Left kidney (tissue), 2 donors: Measurements from ENCODE around the gene LRRC4C. TPM values are rescaled to one million over a fixed set of nuclear protein-coding genes. Genes with fewer than 3 reads are reported as not detected.

Experiments
- DNase-seq: peaks from one replicate; pipeline ENCODE4 v3.0.0-alpha.2; 2013
- polyA plus RNA-seq: library from polyadenylated mRNA; unstranded; fragments of 120-200 nt; gene quantifications from one replicate; pipeline ENCODE4 v1.2.1, GENCODE V29; 2013; ENCODE audit not compliant: insufficient read length

The LRRC4C gene
- polyA plus RNA-seq, 1 donor: 17.0 TPM

DNA sequence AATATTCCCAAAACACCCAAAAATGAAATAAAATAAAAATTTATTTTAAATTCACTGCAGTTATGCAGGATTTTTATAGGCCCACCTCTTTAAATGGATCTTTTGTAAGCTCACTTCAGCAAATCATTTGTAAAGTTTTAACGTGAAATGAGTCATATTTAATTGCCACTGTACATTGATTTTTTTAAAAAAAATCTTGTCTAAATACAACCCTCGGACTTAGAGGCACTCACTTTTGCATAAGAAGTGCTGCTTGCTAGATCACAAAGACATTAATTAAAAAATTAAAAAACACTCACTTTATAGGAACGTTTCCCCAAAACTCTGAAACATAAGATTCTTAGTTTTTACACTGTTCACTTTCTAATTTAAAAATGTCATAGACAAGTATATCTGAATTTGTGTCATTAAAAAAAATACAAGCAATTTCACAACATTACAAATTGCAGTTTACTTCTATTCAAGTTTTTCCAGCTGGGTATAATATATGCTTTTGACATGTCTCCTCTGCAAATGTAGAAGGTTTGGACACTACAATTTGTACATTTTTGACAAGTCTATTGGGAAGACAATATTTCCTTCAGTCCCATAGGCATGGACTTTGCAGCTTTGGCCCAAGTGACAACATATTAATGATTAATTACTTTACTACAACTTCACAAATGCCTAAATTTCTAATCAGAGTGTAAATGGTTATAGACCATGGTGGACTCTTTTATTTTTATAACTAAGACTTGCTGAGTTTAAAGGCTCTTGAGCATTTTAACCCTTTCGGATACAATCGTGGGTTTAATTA, 1088.4 kb downstream of the LRRC4C start:
- no peak for DNase-seq

DNA sequence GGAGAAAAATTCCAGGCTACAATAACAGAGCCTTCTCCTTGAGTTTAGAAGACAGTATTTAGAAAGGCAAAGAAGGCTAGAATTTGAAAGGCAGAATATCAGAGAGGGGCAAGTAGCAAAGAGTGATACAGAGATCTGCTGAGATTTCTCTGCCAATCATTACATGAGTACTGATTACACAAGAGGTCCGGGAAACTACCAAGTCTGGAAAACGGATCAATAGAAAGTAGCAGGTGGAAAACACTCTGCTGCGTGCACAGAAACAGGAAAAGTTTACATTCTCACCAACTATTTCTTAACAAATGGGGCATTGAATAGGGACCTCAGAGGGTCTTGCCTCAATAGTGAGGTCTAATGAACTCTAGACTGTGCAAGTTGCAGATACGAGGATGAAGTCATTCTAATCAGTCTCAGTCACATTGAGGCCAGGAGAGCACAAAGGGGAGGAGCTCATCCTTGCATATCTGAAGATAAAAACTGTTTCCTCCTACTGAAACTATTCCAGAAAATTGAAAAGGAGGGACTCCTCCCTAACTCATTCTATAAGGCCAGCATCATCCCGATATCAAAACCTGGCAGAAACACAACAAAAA, 1099.2 kb downstream of the LRRC4C start:
- no peak for DNase-seq

DNA sequence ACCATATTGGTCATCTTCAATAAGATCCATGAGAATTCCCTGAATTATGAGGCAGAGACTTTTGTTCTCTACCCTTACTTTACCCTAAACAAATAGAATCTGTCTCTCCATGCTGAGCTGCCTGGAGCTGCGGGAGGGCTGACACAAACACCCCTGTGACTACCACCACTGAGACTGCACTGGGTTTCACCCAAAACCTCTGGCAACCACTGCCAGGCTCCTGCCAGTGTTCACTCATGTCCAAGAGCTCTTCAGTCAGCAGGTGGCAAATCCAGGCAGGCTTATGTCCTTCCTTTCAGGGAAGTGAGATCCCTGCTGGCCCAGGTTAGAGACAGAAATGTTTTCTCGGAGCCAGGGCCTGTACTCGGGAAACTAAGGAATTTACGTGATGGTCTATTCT, 1105.3 kb downstream of the LRRC4C start:
- no peak for DNase-seq

DNA sequence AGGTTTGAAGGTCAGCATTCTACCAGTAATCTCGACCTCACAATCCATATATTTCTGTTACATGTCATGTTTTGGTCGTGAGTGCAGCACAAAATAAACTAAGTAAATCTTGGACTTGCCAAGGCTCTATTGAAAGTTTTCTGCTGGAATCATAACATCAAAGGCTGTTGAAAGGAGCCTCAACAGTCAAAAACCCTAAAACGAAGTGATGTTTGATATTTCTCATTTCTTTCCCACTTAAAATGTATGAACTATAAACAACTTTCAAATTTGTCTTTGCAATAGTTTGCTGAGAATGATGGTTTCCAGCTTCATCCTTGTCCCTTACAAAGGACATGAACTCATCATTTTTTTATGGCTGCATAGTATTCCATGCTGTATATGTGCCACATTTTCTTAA, 1118.5 kb downstream of the LRRC4C start:
- no peak for DNase-seq

DNA sequence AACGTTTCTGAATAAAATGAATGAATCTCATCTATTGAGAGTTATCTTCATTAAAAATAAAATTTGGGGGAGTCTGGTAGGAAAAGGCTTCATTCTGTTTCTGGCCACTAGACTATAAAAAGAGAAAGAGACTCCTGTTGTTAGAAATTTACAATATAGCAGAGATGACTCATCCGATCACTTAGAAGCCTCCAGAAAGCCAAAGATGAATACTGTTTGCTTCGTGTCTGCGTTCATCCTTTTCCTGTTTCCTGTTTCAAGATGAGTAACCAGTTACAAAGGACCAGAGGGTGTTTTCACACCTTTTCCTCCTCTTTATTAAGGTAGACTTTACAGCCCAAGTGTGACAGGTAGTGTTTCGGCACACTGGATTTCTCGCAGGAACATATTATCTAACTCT, 1120.7 kb downstream of the LRRC4C start:
- DNase-seq: no peak

DNA sequence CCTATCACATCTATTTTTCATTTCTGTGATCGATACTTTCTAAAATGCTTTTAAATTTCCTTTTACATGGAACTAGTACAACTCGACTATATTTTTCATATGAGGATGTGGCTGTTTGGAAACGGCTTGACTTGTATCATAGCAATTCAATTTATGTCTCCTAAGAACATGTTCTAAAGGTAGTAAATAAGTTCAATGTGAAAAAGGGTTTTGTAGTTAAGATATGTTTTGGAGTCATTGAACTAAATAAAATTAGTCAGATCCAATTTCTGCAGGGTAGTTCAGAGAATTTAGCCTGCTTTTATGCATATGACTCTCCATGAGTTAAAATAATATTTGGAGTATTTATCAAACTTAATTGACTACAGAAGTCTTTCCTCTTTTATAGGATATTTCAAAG, 1121.4 kb downstream of the LRRC4C start:
- DNase-seq: no peak

DNA sequence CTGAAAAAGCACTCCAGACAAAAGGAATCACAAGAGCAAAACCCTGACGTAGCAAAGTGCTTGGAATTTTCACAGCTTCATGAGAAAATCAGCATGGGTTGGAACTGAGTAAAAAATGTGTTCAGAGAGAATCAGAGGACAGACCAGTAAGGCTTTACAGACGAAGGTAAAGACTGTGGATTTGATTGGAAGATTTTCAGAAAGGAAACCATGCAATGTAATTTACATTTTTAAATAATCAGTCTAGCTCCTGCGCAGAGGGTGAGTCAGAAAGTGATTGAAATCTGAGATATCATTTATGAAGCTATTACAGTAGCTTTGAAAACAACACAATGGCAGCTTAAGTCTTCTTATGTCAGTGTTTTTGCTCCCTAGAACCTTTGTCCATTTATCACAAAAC, 1122.3 kb downstream of the LRRC4C start:
- DNase-seq: no peak

DNA sequence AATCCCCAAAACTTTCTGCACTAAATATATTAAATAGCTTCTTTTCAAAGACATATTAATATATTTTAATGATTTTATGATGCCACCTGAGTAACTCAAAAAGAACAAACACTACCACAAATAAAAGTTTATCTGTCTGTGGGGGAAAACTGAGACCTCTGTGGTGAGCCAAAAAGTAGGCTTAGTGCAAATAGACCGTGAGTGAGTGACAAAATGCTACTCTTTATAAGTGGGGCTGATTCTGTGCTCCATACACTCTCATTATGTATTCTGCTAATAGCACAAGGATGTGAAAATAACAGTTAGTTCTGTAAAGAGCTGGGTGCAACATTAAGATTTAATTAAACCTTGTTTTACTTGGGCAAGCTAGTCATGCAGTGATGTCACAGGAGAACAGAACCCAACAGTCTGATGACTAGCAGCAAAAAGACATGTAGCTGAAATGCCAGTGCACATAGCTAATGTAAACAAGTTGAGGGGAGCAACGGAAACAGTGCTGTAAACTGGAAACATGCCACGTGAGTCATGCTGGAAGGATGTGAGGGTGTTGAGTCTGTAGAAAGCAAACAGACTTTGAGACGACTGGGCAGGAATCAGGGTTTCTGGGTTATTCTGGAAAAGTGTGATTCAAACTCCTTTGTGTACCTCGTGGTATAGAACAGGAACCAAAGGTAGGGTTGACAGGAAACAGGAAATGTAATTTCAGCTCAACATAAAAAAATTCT, 1130.4 kb downstream of the LRRC4C start:
- DNase-seq: peak; percentile 42

DNA sequence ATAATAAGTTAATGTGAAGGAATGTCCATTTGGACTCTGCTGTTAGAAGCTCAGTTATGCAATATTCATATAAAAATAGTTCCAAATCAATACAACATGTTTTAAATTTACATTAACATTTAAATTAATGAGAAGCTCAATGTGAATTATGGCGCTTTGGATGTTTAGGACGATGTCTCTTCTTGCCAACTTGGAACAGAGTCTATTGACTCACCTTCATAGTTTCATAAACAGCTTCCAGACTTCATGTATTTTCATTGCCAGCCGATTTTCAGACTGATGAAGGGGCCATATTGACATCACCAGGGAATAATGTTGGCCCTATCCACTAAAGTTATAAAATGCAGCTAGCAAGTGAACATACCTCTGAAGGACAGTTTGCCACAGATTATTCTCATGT, 1136.2 kb downstream of the LRRC4C start:
- no peak for DNase-seq

DNA sequence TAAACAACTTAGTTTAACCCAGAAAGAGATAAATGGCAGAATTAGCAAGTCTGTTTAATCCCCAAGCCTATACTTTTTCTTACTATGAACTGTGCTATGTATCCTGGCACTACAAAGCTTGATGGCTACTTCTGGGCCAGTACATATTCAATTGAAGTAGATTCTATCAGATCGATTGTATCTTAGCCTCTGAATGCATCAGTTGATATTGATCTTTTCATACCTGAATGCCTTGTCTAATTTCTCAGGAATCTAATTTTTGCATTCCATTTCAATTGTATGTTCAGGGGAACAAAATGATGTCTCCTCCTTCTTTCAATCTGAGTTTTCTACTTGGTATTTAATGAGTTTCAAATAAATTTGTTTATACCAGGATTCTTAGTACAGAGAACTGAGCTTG, 1137.9 kb downstream of the LRRC4C start:
- no peak for DNase-seq

DNA sequence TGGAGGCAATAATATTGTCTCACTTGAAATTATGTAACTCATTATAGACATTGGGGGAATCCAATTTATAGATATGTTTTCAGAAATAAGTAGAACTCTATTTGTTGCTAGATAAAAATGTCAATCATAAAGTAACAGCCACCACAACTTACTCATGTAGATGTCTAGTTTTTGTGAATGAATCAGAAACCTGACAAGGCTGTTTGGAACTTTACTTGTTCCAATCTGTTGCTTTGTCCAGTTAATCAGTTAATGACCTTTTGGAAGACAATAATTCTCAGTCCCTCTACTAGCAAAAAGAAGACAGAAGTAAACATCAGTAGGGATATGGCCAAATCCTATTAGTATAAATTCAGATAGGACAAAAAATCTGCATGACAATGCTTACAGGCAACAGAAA, 1143.3 kb downstream of the LRRC4C start:
- DNase-seq: no peak

DNA sequence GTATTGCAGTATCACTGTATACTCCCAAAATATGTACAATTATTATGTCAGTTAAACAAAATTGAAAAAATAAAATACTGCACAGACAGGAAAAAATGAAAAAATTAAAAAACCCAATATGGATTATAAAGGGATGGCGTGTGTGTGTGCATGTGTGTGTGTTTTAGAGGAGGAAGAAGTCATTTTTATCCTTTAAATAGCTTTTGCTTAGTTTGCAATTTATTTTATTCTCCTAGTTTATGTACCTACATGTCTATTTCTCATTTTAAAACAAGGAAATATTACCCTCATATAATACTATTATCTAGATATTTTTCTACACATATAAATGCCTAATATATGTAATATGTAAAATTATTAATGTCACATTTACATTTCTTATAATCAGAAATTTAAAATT, 1144.3 kb downstream of the LRRC4C start:
- no peak for DNase-seq

DNA sequence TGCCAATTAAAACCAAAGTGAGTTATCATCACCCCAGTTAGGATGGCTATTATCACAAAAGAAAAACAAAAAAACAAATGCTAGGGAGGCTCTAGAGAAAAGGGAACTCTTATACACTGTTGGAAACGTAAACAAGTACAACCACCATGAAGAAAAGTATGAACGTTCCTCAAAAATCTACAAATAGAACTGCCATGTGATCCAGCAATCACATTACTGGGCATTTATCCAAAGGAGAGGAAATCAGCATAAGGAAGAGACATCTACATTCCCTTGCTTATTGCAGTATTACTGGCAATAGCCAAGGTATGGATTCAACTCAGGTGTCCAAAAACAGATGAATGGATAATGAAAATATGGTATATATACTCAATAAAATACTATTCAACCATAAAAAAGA, 1145.1 kb downstream of the LRRC4C start:
- DNase-seq: no peak

DNA sequence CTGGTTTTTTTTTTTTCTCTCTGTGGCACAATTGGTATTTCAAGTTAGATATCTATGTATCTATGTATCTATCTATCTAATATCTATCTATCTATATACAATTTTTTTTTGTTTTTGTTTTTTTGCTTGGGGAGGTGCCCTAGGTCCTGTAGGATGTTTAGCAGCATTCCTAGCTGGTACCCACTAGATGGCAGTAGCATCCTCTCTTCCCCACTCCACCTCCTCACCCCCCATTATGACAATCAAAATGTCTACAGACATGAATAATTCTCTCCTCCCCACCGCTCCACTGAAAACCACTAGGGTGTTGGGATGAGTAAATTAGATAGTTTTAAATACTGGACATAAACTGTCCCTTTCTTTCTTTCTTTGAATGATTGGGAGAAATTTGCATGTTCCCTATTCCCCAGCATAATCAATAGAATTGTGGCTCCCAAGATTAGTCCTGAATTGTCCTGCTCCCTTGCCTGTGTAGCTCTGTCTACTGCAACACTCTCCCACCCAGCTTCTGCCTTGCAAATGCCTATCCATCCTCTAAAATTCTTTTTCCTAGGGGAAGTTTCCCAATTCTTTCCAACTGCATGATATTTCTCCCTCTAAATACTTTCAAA, 1152.4 kb downstream of the LRRC4C start:
- DNase-seq: no peak

DNA sequence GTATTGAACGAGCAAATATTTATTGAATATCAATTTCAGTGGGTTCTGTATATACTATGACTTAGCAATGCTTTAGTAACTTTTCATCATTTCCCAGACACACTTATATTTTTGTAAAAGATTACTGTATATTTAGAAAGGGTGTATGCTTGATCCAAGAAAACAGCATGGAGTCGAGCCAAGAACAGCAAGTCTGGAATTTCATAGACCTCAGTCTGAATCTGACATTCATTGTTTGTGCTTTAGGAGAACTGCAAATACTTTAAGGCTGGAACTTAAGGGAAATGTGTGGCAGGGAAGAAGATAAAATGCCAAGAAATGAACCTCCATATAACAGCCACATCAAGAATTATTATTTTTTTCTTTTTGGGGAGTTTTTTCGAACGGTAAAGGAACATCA, 1156.8 kb downstream of the LRRC4C start:
- no peak for DNase-seq

DNA sequence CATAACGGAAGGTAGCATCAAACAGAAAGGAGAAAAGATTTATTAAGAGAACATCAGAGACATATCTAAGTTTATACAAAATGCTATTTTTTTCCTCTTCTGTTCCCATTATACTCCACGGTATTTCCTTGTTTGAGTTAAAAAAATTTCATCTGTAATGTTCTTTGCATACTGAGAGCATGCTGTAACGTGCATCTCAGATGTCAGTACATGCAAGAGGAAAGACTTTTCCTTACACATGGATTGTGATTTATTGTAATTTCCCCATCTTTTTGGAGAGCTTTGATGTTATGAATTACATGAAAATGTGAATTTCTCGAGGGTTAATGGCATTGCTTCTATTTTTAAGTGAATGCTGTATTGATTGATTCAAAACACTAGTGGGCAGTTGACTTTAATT, 1164.0 kb downstream of the LRRC4C start:
- no peak for DNase-seq

DNA sequence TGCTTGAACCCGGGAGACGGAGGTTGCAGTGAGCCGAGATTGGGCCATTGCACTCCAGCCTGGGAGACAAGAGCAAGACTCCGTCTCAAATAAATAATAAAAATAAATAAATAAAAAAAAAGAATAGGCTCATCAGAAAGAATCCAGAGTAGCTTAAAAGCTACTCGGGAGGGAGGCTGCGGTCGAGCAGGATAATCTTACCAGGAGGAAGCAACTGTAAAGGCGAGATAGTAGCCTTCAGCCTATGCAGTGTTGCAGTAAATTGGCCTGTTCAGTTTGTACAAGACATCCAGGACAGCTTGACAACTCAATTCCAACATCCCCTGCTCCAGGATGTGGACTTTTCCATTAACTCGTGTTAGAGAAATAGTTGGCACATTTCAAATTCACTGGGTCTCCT, 1164.7 kb downstream of the LRRC4C start:
- DNase-seq: no peak

DNA sequence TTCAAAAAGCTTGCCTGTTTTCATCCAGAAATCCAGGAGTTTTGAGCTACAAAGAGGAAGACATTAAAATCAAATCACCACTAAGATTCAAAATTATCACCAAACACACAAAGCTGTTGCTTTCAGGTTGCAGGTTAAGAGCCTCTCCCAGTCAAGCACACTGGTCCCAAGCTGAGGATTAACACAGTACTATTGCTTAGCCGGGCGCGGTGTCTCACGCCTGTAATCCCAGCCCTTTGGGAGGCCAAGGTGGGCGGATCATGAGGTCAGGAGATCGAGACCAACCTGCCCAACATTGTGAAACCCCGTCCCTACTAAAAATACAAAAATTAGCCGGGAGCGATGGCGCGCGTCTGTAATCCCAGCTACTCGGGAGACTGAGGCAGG, 1165.1 kb downstream of the LRRC4C start:
- no peak for DNase-seq

DNA sequence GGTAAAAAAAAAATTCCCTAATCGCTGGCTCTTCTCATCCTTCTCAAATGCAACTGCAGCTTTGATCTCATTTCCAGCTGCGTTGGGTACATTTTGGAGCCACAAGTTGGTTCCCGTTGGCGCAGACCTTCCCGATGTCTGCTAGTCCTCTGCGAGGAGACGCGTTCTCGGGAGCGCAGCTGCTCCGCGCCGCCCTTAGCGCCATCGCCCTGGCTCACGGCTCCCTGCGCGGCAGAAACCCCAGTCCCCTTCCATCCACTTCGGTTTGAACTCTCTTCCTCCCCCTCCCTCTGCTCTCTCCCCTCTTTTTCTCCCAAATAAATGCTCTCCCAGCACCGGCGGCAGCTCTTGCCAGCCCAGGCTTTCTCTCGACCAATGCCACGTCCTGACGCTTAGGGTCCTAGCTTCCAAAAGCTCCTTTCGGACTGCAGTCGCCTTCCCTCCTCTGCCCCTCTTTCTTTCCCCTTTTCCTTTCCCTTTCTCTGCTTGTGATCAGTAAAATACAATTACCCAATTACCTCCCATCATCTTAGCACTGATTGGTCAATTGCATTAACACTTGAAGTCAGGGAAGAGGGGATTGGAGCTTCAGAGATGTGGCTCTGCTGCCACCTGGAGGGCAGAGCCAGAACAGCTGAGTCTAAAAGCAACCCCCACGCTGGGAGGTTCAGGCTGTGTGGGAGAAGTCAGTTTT, 1165.7 kb downstream of the LRRC4C start:
- DNase-seq: peak; percentile 92

DNA sequence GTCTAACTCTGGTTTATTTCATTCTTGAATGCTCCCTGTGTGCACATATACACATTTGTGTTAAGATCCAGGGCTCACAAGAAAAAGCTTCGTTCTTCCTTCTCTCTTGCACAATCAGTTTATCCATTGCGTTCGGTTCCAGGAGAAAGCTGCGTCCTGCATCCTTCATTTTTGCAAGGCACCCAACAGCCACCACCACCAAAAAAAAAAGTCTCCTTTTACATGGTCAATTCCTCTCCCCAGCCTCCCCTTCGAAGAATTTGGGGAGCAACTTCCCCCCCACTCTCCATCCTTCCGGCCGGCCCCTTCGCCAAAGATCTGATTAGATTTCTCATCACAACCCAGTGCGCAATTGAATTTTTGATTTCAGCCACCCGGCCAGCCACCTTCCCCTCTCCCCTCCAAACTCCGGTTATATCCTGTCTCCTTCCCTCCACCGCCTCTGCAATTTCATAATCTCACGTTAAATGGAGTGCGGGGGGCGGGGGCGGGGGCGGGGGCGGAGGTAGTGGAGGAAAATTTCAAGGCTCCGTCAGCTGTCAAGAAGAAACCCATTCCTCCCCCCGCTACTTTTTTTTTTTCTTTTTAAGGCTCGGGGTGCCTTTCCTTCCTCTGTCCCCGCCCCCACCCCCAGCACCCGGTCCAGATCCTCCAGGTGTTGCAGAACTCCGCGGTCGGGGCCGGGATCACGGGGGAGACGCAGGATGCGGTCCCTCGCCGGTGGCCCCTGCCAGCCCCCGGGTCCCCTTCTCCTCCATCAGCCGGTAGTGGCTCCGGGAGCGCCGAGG, 1166.5 kb downstream of the LRRC4C start:
- DNase-seq: no peak

DNA sequence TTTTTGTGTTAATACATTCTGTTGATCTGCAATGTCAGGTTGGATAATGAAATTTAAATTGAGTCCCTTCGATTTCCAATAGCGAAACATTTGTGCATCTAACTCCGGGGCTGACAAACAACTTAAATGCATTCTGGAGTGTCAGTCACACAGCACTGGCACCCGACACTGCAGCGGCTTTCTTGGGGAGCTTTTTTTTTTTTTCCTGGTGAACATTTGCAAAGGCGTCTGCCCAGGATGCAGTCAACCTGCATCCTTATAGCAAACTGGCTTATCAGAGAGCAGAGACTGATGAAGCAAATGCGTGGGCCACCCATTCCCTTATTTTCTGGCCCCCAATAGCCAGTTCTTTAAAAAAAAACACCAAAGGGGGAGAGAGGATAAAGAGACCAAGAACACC, 1167.7 kb downstream of the LRRC4C start:
- no peak for DNase-seq

DNA sequence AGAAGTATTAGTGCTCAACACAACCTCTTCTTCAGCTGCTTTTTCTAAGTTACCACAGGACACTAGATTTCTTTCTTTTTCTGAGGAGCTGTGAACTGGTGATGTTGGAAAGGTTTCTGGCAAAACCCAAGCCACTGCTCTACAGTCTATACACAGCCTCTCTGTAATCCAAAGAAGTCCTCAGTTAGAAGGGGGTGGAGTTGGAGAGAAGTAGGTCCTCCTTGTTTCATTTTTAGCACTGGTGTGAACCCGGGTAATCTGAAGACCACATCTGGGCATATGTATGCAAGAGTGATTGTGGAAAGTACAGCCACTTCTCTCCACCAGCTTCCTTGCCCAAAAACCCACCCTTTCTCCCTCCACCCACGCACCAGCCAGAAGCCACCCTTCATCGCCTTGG, 1168.1 kb downstream of the LRRC4C start:
- no peak for DNase-seq
